ENCODE results near the gene MTMR1.

Gene MTMR1

GRCh38 chrX:150773117-150773516 lies 79.9 kb downstream of the MTMR1 start:
- H3K9me2 ChIP-seq (replicated peaks; ENCODE audit: control insufficient read depth, low read length), result no peaks in the 10 kb centered on the region
- no peaks in the 10 kb centered on the region for H4K20me1 ChIP-seq (ENCODE audit: control insufficient read depth, insufficient read depth, low read depth, low read length)
- no peak overlapping the region for H3K4me2 ChIP-seq (ENCODE audit: low read length)
- H3K4me3 ChIP-seq (ENCODE audit: low read length), result no peak overlapping the region
- no peak for TF ChIP-seq CTCF (IDR thresholded peaks at IDR 0.05; ENCODE audit: low read depth, low read length, poor library complexity, severe bottlenecking)
- TF ChIP-seq EZH2phosphoT487 (IDR thresholded peaks at IDR 0.05; ENCODE audit: borderline replicate concordance, low read length), result no peak
- H3K79me2 ChIP-seq (ENCODE audit: control insufficient read depth, low read length), result no peaks in the 10 kb centered on the region
- H3F3A ChIP-seq (ENCODE audit: control insufficient read depth, insufficient read depth), result no peaks in the 10 kb centered on the region
- H3K27ac ChIP-seq (ENCODE audit: low read depth, low read length), result no peak overlapping the region
- no peaks in the 10 kb centered on the region for H3K27me3 ChIP-seq (ENCODE audit: control insufficient read depth, low read length)
- no peaks in the 10 kb centered on the region for H3K9me3 ChIP-seq (ENCODE audit: control insufficient read depth, insufficient read depth, low read length)
- no peaks in the 10 kb centered on the region for H3K4me1 ChIP-seq (ENCODE audit: control insufficient read depth, low read length)
- H3K36me3 ChIP-seq (ENCODE audit: control insufficient read depth, low read length), result no peaks in the 10 kb centered on the region

GRCh38 chrX:150773634-150774033 lies 80.4 kb downstream of the MTMR1 start:
- Histone ChIP-seq H3K36me3 (ENCODE audit: control insufficient read depth, low read length) (no peaks in the 10 kb centered on the region), H3K79me2 (ENCODE audit: control insufficient read depth, low read length) (no peaks in the 10 kb centered on the region), H3K4me3 (ENCODE audit: low read length) (no peak overlapping the region), H3K4me2 (ENCODE audit: low read length) (no peak overlapping the region), H4K20me1 (ENCODE audit: control insufficient read depth, insufficient read depth, low read depth, low read length) (no peaks in the 10 kb centered on the region), H3K4me1 (ENCODE audit: control insufficient read depth, low read length) (no peaks in the 10 kb centered on the region), H3F3A (ENCODE audit: control insufficient read depth, insufficient read depth) (no peaks in the 10 kb centered on the region), H3K9me2 (replicated peaks; ENCODE audit: control insufficient read depth, low read length) (no peaks in the 10 kb centered on the region), H3K27me3 (ENCODE audit: control insufficient read depth, low read length) (no peaks in the 10 kb centered on the region), H3K27ac (ENCODE audit: low read depth, low read length) (no peak overlapping the region), H3K9me3 (ENCODE audit: control insufficient read depth, insufficient read depth, low read length) (no peaks in the 10 kb centered on the region)
- TF ChIP-seq CTCF (IDR thresholded peaks at IDR 0.05; ENCODE audit: low read depth, low read length, poor library complexity, severe bottlenecking), result no peak

- no peak for TF ChIP-seq CTCF (IDR thresholded peaks at IDR 0.05; ENCODE audit: low read depth, low read length, poor library complexity, severe bottlenecking)
- TF ChIP-seq EZH2phosphoT487 (IDR thresholded peaks at IDR 0.05; ENCODE audit: borderline replicate concordance, low read length), result no peak
- Histone ChIP-seq H3K27me3 (ENCODE audit: control insufficient read depth, low read length) (no peaks in the 10 kb centered on the region), H3K36me3 (ENCODE audit: control insufficient read depth, low read length) (no peaks in the 10 kb centered on the region)
Measured at GRCh38 chrX:150774798-150775568, 81.8 kb downstream of the MTMR1 start.

More at GRCh38 chrX:150774798-150775568, 81.8 kb downstream of the MTMR1 start:
- Histone ChIP-seq H3K9me2 (replicated peaks; ENCODE audit: control insufficient read depth, low read length) (no peaks in the 10 kb centered on the region), H3K4me3 (ENCODE audit: low read length) (no peak overlapping the region), H3K9me3 (ENCODE audit: control insufficient read depth, insufficient read depth, low read length) (no peaks in the 10 kb centered on the region), H4K20me1 (ENCODE audit: control insufficient read depth, insufficient read depth, low read depth, low read length) (no peaks in the 10 kb centered on the region), H3F3A (ENCODE audit: control insufficient read depth, insufficient read depth) (no peaks in the 10 kb centered on the region), H3K4me1 (ENCODE audit: control insufficient read depth, low read length) (no peaks in the 10 kb centered on the region), H3K27ac (ENCODE audit: low read depth, low read length) (no peak overlapping the region), H3K79me2 (ENCODE audit: control insufficient read depth, low read length) (no peaks in the 10 kb centered on the region), H3K4me2 (ENCODE audit: low read length) (no peak overlapping the region)
